ENCODE results near the gene ANTKMT.

DNA sequence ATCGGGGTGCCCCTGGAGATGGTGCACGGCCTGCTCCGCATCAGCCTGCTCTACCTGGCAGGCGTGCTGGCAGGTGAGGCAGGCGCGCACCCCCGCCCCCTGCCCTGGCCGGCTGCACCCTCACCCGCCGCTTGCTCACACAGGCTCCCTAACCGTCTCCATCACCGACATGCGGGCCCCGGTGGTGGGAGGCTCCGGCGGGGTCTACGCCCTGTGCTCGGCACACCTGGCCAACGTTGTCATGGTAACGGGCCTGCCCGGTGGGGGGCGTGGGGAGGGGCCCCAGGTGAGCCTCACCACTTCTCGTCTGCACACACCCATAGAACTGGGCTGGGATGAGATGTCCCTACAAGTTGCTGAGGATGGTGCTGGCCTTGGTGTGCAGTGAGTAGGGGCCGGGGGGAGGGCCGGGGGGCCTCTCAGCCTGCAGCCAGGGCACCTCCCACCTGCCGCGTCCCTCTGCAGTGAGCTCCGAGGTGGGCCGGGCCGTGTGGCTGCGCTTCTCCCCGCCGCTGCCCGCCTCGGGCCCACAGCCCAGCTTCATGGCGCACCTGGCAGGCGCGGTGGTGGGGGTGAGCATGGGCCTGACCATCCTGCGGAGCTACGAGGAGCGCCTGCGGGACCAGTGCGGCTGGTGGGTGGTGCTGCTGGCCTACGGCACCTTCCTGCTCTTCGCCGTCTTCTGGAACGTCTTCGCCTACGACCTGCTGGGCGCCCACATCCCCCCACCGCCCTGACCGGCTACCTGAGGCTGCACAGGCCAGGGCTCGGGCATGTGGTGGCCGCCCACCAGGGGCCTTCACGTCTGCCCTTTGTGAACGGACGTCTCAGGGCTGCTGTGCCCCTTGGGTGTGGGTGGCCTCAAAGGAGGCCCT is 43.4 kb upstream of the ANTKMT start:
- TF ChIP-seq, protein P1, sequence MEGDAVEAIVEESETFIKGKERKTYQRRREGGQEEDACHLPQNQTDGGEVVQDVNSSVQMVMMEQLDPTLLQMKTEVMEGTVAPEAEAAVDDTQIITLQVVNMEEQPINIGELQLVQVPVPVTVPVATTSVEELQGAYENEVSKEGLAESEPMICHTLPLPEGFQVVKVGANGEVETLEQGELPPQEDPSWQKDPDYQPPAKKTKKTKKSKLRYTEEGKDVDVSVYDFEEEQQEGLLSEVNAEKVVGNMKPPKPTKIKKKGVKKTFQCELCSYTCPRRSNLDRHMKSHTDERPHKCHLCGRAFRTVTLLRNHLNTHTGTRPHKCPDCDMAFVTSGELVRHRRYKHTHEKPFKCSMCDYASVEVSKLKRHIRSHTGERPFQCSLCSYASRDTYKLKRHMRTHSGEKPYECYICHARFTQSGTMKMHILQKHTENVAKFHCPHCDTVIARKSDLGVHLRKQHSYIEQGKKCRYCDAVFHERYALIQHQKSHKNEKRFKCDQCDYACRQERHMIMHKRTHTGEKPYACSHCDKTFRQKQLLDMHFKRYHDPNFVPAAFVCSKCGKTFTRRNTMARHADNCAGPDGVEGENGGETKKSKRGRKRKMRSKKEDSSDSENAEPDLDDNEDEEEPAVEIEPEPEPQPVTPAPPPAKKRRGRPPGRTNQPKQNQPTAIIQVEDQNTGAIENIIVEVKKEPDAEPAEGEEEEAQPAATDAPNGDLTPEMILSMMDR (IDR thresholded peaks at IDR 0.05; ENCODE audit: poor library complexity) = no peak
- TF ChIP-seq EZH2 (IDR thresholded peaks at IDR 0.05; ENCODE audit: borderline replicate concordance) (no peak), EZH2phosphoT487 (IDR thresholded peaks at IDR 0.05; ENCODE audit: low read depth, severe bottlenecking, unreplicated experiment) (no peak)
